Breast epithelium (tissue), 3 donors: ENCODE data around the gene KLHL12.

Experiments used
- CTCF ChIP-seq, 3 donors: fragments of 450-650 bp; IDR thresholded peaks; one replicate each; pipeline ENCODE4 v1.5.1; 2016 to 2017; ENCODE audit warnings: antibody characterized with exemption in 3 of 3, mild to moderate bottlenecking in 3 of 3, moderate library complexity in 3 of 3
- POLR2A ChIP-seq: fragments of 450-650 bp; IDR thresholded peaks from one replicate; pipeline ENCODE4 v1.6.1; 2016; ENCODE audit warnings: antibody characterized with exemption, mild to moderate bottlenecking, moderate library complexity
- POLR2AphosphoS5 ChIP-seq, 3 donors: sonication (generic); formaldehyde crosslinking; IDR thresholded peaks; one replicate each; pipeline ENCODE4 v1.6.1; 2017; ENCODE audit warnings: antibody characterized with exemption in 3 of 3

GRCh38 chr1:202968895-202969295 lies 41.9 kb upstream of the KLHL12 start:
- TF ChIP-seq CTCF (IDR thresholded peaks at IDR 0.05) (peak; percentile 66 to 75 (median 69)), POLR2A (no peak), POLR2AphosphoS5 (IDR thresholded peaks at IDR 0.05) (peak in 1 of 3 donors; percentile 18)
